Activated CD4-positive, alpha-beta T cell treated with anti-CD3 and anti-CD28 coated beads, Interleukin-2, amount 10 ng/mL, durations not matched to agents 7 days and 5 days (primary cell): ENCODE measurements around the gene FUBP3. TPM values are rescaled to one million over a fixed set of nuclear protein-coding genes. Genes with fewer than 3 reads are reported as not detected.
"Not testable (repeated sequence)": the region's sequence is repeated elsewhere in the genome, so short reads cannot be mapped to it uniquely, and the experiment has no call there.

Source experiments
- CTCF ChIA-PET: fragments of 350-600 bp; sonication (Branson Sonifier 250); formaldehyde crosslinking; loops from one replicate; lab custom pipeline; 2021; ENCODE audit warnings: antibody characterized with exemption; lab: Charles Lee
- POLR2A ChIA-PET: fragments of 350-600 bp; sonication (Branson Sonifier 250); formaldehyde crosslinking; loops from one replicate; lab custom pipeline; 2021; ENCODE audit warnings: antibody characterized with exemption; lab: Charles Lee
- DNase-seq: peaks from one replicate; pipeline ENCODE4 v3.0.0-alpha.2; 2020
- H3K27ac Mint-ChIP-seq: one replicate; pipeline ENCODE4 v1.8.0; 2021; ENCODE audit warnings: mild to moderate bottlenecking, moderate library complexity, mixed read lengths
- H3K27me3 Mint-ChIP-seq: one replicate; pipeline ENCODE4 v1.8.0; 2021; ENCODE audit warnings: mixed read lengths
- H3K36me3 Mint-ChIP-seq: one replicate; pipeline ENCODE4 v1.8.0; 2021; ENCODE audit warnings: low read depth, mixed read lengths
- H3K4me1 Mint-ChIP-seq: one replicate; pipeline ENCODE4 v1.8.0; 2021; ENCODE audit warnings: mixed read lengths
- H3K4me3 Mint-ChIP-seq: one replicate; pipeline ENCODE4 v1.8.0; 2021; ENCODE audit warnings: mild to moderate bottlenecking, moderate library complexity, mixed read lengths
- H3K9me3 Mint-ChIP-seq: one replicate; pipeline ENCODE4 v1.8.0; 2021; ENCODE audit warnings: mixed read lengths
- microRNA-seq: library from miRNA; unstranded; fragments of <30 nt; microRNA quantifications from one replicate; pipeline ENCODE4 v1.2.0, GENCODE V29; 2021; ENCODE audit warnings: borderline microRNAs expressed, borderline replicate concordance
- total RNA-seq, 2 experiments: library from RNA; stranded (reverse); gene quantifications; one replicate each; pipeline ENCODE4 v1.2.3, GENCODE V29; 2021

Gene FUBP3
- total RNA-seq, 2 experiments from 2014 or later = 34.2 to 34.5 TPM

- POLR2A ChIA-PET = no interaction called here
These were observed 97.9 kb downstream of the FUBP3 start for GRCh38 chr9:130677252-130677651.

GRCh38 chr9:130680836-130681768 is 101.7 kb downstream of the FUBP3 start:
- POLR2A ChIA-PET = no interaction called here
- H3K9me3 Mint-ChIP-seq = peaks cover 3% of the 10 kb centered on the region
- no peak overlapping the region for H3K27ac Mint-ChIP-seq
- peaks cover 6% of the 10 kb centered on the region for H3K4me1 Mint-ChIP-seq
- H3K27me3 Mint-ChIP-seq = peaks cover 27% of the 10 kb centered on the region
- CTCF ChIA-PET = interaction anchor here (0.9 to 1.1 kb wide), 2 partner anchors 228 to 818 kb away, joined by 3 read pairs; no protein-coding TSS in a partner anchor
- H3K4me3 Mint-ChIP-seq = no peak overlapping the region
- peak; percentile 34 for DNase-seq
- H3K36me3 Mint-ChIP-seq = no peaks in the 10 kb centered on the region

More at GRCh38 chr9:130677252-130677651, 97.9 kb downstream of the FUBP3 start:
- peaks cover 3% of the 10 kb centered on the region for H3K4me1 Mint-ChIP-seq
- H3K4me3 Mint-ChIP-seq = no peak overlapping the region
- H3K27ac Mint-ChIP-seq = no peak overlapping the region
- CTCF ChIA-PET = interaction anchor here (0.6 kb wide), 1 partner anchor 134 kb away, joined by 3 read pairs; no protein-coding TSS in a partner anchor
- H3K27me3 Mint-ChIP-seq = peaks cover 19% of the 10 kb centered on the region
- no peaks in the 10 kb centered on the region for H3K36me3 Mint-ChIP-seq
- DNase-seq = no peak
- no peaks in the 10 kb centered on the region for H3K9me3 Mint-ChIP-seq

- H3K27ac Mint-ChIP-seq = no peak overlapping the region
- peaks cover 3% of the 10 kb centered on the region for H3K9me3 Mint-ChIP-seq
- DNase-seq = no peak
- H3K36me3 Mint-ChIP-seq = no peaks in the 10 kb centered on the region
- H3K27me3 Mint-ChIP-seq = peaks cover 27% of the 10 kb centered on the region
- ChIA-PET CTCF (interaction anchor here (0.5 to 1.8 kb wide), 9 partner anchors 11 to 819 kb away, joined by 3 to 7 read pairs (median 3); partner anchors contain the start of gene EXOSC2), POLR2A (no interaction called here)
- H3K4me1 Mint-ChIP-seq = peaks cover 6% of the 10 kb centered on the region
- H3K4me3 Mint-ChIP-seq = peak overlapping the region; percentile 85
These were observed 102.5 kb downstream of the FUBP3 start for GRCh38 chr9:130681769-130682420.

GRCh38 chr9:130682421-130683121 is 103.2 kb downstream of the FUBP3 start:
- H3K27ac Mint-ChIP-seq = peak overlapping the region; percentile 71
- peaks cover 3% of the 10 kb centered on the region for H3K9me3 Mint-ChIP-seq
- POLR2A ChIA-PET = no interaction called here
- peaks cover 9% of the 10 kb centered on the region for H3K4me1 Mint-ChIP-seq
- H3K4me3 Mint-ChIP-seq = peak overlapping the region; percentile 85
- DNase-seq = peak; percentile 62
- H3K36me3 Mint-ChIP-seq = no peaks in the 10 kb centered on the region
- H3K27me3 Mint-ChIP-seq = peaks cover 29% of the 10 kb centered on the region
- CTCF ChIA-PET = interaction anchor here (0.6 to 1.8 kb wide), 14 partner anchors 9 to 492 kb away, joined by 3 to 10 read pairs (median 3); partner anchors contain the start of gene EXOSC2

- H3K9me3 Mint-ChIP-seq = peaks cover 3% of the 10 kb centered on the region
- H3K4me1 Mint-ChIP-seq = peaks cover 25% of the 10 kb centered on the region
- DNase-seq = no peak
- ChIA-PET POLR2A (no interaction called here), CTCF (interaction anchor here (0.6 to 1.0 kb wide), 2 partner anchors 16 to 1378 kb away, joined by 3 to 4 read pairs; no protein-coding TSS in a partner anchor)
- no peak overlapping the region for H3K4me3 Mint-ChIP-seq
- no peak overlapping the region for H3K27ac Mint-ChIP-seq
- no peaks in the 10 kb centered on the region for H3K36me3 Mint-ChIP-seq
- H3K27me3 Mint-ChIP-seq = peaks cover 18% of the 10 kb centered on the region
These were observed 105.7 kb downstream of the FUBP3 start for GRCh38 chr9:130685104-130685503.

- POLR2A ChIA-PET, H3K9me3 Mint-ChIP-seq, H3K36me3 Mint-ChIP-seq: not testable (repeated sequence)
These were observed 106.6 kb downstream of the FUBP3 start for GRCh38 chr9:130685945-130686344.

GRCh38 chr9:130687615-130688014 is 108.2 kb downstream of the FUBP3 start:
- Mint-ChIP-seq H3K36me3 (no peaks in the 10 kb centered on the region), H3K27me3 (peaks cover 8% of the 10 kb centered on the region), H3K4me1 (peaks cover 26% of the 10 kb centered on the region), H3K9me3 (peaks cover 3% of the 10 kb centered on the region), H3K27ac (no peak overlapping the region), H3K4me3 (no peak overlapping the region)
- DNase-seq = no peak
- POLR2A ChIA-PET = no interaction called here
- CTCF ChIA-PET = interaction anchor here (1.4 kb wide), 1 partner anchor 13 kb away, joined by 4 read pairs; no protein-coding TSS in a partner anchor

More at GRCh38 chr9:130685945-130686344, 106.6 kb downstream of the FUBP3 start:
- H3K27ac Mint-ChIP-seq, DNase-seq, H3K4me3 Mint-ChIP-seq: not testable (repeated sequence)
- Mint-ChIP-seq H3K27me3 (peaks cover 12% of the 10 kb centered on the region), H3K4me1 (peaks cover 31% of the 10 kb centered on the region)
- CTCF ChIA-PET = interaction anchor here (1.0 kb wide), 1 partner anchor 15 kb away, joined by 4 read pairs; no protein-coding TSS in a partner anchor

Small RNA genes lying within 50 kb of the gene (microRNA-seq; reads per million reads assigned to microRNA genes)
- not detected for gene MIR6856

Other genes with a start within 250 kb of the FUBP3 start
- 1 to 10 TPM; 3.3 to 3.9 TPM for gene ASS1, start 134.6 kb upstream of the FUBP3 start, total RNA-seq
- gene PRDM12, start 85.0 kb downstream of the FUBP3 start, total RNA-seq = not detected
- 10 to 100 TPM; 49.7 to 60.8 TPM for gene EXOSC2, start 114.2 kb downstream of the FUBP3 start, total RNA-seq